GM19452 (cell line): ENCODE data around the gene ELFN2.

Source experiments
- ATAC-seq: cut with Tn5 transposase; IDR thresholded peaks from one replicate; pipeline ENCODE4 v1.9.1; 2021; ENCODE audit not compliant: unreplicated experiment

The ELFN2 gene

GRCh38 chr22:37427711-37428635 is 694 bp upstream of the ELFN2 start:
- no peak for ATAC-seq

- no peak for ATAC-seq
Observed at GRCh38 chr22:37426706-37427134, 559 bp downstream of the ELFN2 start.

- ATAC-seq = no peak
Observed at GRCh38 chr22:37425800-37426705, 1.2 kb downstream of the ELFN2 start.

GRCh38 chr22:37425369-37425768 is 1.9 kb downstream of the ELFN2 start:
- no peak for ATAC-seq

GRCh38 chr22:37423283-37423682 is 4.0 kb downstream of the ELFN2 start:
- no peak for ATAC-seq

- no peak for ATAC-seq
Observed at GRCh38 chr22:37421468-37421877, 5.8 kb downstream of the ELFN2 start.

GRCh38 chr22:37420686-37421467 is 6.4 kb downstream of the ELFN2 start:
- ATAC-seq = no peak

- ATAC-seq = no peak
Observed at GRCh38 chr22:37419969-37420685, 7.2 kb downstream of the ELFN2 start.

GRCh38 chr22:37419370-37419968 is 7.8 kb downstream of the ELFN2 start:
- ATAC-seq = no peak

- ATAC-seq = no peak
Observed at GRCh38 chr22:37418627-37419369, 8.5 kb downstream of the ELFN2 start.

GRCh38 chr22:37417677-37418348 is 9.5 kb downstream of the ELFN2 start:
- no peak for ATAC-seq

GRCh38 chr22:37417264-37417663 is 10.0 kb downstream of the ELFN2 start:
- ATAC-seq = no peak

GRCh38 chr22:37416827-37417226 is 10.5 kb downstream of the ELFN2 start:
- no peak for ATAC-seq

- no peak for ATAC-seq
Observed at GRCh38 chr22:37416389-37416788, 10.9 kb downstream of the ELFN2 start.

- no peak for ATAC-seq
Observed at GRCh38 chr22:37415210-37415609, 12.1 kb downstream of the ELFN2 start.

- ATAC-seq = no peak
Observed at GRCh38 chr22:37414288-37414687, 13.0 kb downstream of the ELFN2 start.

- no peak for ATAC-seq
Observed at GRCh38 chr22:37413546-37413945, 13.7 kb downstream of the ELFN2 start.

GRCh38 chr22:37412495-37413250 is 14.6 kb downstream of the ELFN2 start:
- ATAC-seq = no peak
